Activated naive CD8-positive, alpha-beta T cell treated with anti-CD3 and anti-CD28 coated beads, Interleukin-2, amount 50 U/mL, for 16 hours (primary cell): Measurements from ENCODE around the gene CDKL5.

ENCODE experiments used
- DNase-seq: peaks from one replicate; pipeline ENCODE4 v3.0.0-alpha.2; 2020; ENCODE audit warnings: low read depth, low spot score

Gene CDKL5

DNA sequence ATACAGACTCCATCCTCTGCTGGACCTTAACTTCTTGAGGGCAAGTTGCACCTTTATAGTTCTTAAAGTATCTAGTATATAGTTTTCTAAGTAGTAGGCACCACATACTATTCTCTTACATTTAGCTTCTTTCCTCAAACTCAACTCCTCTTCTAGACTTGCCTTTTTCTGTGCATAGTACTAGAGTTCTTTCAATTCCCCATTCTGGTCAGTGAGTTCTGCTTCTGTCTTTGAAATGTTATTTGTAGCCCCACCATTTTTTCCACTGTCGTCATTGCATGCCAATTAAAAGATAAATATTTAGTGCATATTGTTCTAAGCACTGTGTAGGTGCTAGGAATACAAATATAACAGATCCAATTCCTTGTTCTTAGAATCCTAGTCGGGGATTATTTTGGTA lies 31.6 kb downstream of the CDKL5 start:
- DNase-seq, result no peak

DNA sequence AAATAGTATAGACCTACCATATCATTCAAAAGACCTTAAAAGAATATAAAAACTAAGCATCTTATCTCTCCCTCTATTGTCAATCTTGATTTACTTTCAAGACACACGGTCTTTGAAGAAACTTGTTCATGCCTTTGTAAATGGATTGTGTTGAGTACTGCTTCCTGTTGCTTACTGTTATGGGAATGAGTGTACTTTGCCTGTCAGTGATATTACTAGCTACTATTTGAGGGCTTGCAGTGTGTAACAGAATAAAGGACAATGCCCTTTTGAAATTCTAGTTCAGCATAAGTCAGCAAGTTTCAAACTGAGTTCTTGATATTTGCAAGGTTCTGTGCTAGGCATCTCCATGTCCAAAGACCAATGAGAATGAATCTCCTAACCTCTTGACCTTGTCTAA lies 36.0 kb downstream of the CDKL5 start:
- no peak for DNase-seq

DNA sequence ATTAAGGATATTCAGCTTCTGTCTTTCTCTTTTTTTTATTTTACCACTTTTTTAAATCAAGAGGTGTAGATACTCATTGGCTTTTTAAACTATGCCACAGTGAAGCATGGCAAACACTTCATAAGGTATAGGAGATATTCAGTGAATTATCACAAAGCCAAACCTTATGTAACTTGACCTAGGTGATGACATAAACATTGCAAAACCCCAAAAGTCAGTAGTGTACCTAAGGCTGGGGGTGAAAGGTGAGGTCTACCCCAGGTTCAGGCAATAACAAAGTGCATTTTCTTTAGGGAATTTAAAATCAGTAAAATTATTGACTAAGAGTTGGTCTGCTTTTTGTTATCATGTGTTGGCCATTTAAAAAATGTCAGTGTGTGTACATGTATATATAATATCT lies 39.1 kb downstream of the CDKL5 start:
- no peak for DNase-seq

DNA sequence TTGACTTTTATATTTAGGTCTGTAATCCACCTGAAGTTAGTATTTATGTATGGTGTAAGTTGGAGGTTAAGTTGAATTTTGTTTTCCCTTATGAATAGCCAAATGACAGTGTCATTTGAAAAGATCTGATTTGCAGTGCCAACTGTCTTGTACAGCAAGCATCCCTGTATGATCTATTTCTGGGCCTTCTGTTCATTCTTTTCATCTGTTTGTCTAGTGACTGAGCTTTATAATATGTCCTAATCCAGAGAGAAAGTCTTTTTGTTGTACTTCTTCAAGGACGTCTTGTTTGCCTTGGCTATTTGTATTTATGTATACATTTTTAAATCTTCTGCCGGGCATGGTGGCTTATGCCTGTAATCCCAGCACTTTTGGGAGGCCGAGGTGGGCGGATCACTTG lies 39.6 kb downstream of the CDKL5 start:
- DNase-seq, result no peak

DNA sequence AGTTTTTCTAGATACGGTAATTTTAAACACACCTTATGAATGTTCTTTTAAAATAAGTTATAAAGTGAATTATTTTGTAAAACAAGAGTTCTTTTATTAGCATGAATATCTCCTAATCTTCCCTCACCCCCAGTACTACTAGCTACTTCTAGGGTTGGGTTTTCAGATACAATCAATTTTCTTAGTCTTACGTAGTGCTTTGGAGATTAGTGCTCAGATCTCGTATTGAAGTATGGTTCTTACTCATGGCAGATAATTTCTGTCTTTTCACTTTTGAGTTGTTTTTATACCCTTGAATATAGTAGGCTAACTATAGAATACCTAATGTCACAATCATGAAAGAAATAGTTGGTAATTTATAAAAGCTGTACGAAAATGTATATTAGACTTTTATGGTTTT lies 43.2 kb downstream of the CDKL5 start:
- DNase-seq, result no peak

DNA sequence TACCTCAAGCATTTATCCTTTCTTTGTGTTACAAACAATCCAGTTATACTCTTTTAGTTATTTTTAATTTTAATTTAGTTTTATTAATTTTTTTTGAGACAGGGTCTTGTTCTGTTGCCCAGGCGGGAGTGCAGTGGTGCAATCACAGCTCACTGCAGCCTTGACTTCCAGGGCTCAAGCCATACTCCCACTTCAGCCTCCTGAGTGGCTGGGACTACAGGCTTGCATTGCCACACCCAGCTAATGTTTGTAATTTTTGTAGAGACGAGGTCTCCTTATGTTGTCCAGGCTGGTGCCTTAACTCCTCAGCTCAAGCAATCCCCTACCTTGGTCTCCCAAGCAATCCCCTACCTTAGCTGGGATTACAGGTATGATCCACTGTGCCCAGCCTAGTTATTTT lies 45.9 kb downstream of the CDKL5 start:
- DNase-seq, result no peak

DNA sequence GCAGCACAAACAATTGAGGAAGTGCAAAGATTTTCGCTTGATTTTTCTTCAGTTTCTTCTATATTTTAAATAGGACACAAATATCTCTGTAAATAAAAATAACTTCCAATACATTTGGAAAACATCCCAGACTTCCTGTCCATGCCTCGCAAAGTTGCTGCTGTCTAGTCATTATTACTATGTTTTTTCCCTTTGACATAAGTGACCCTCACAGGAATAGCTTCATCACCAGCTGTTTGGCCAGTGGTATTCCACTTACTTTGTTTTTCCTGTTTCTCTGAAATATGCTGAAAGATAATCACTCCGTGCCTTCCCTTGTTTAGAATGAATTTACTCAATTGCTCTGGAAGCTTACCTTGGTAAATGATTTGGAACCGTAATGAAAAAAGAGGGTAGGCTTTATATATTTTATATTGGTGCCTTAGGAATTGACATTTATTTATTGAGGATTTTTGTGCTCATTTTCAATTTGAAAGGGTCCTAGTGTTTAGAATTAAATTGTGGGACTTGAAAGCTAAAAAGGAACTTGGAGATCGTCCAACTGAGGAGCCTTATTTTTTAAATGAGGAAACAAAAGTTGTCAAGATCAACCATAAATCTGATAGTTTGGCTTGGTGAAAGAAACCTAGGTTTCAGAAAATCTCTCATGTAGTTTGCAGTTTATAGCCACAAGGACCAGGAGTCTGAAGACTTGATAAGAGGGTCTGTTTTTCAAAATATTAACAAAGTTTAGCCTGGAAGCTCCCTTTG lies 65.6 kb downstream of the CDKL5 start:
- DNase-seq, result no peak

DNA sequence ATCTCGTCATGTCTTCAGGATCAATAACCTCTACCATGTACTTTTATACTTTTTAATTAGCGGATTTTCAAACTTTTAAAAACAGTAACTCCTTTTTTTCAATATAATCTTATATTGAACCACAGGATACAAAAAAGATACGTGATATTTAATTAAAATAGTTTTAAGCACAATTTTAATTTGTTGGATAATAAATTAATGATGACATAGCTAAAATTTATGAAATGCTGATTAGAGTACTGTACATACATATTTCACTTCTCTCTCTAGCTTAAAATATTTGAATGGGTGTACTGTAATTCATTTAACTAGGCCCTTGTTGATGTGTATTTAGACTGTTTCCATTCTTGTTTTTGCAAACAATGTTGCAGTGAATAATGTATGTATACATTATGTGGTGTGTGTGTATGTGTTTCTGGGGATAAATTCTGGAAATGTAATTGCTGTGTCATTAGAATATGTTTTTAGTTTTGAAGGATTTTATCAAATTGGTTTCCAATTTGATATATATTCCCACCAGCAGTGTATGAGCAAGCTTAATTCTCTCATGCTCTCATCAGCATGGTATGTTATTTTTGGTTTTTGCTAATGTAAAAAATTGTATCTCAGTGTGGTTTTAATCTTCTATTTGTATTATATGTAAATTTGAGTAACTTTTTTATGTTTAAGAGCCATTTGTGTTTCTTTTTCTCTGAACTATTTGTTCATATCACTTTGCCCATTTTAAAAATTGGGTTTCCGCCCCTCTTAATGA lies 66.4 kb downstream of the CDKL5 start:
- no peak for DNase-seq

DNA sequence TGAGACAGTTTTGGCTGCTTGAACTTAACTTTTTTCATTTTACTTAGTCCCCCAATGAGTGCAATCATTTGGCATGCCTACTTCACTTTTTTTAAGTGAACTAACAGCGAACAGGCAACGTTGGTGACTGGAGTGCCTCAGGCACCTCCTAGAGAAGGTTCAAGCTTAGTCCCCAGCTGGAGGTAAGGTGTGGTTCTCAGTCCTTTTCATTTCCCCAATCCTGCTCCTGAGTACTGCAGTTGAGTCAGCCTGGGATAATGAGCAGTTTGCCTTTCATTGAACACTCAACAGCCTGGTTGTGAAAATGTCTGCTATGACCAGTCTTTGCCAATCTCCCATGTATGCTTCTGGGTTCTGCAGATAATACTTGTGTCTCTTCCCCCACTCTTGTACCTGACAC lies 109.5 kb downstream of the CDKL5 start:
- DNase-seq, result no peak

DNA sequence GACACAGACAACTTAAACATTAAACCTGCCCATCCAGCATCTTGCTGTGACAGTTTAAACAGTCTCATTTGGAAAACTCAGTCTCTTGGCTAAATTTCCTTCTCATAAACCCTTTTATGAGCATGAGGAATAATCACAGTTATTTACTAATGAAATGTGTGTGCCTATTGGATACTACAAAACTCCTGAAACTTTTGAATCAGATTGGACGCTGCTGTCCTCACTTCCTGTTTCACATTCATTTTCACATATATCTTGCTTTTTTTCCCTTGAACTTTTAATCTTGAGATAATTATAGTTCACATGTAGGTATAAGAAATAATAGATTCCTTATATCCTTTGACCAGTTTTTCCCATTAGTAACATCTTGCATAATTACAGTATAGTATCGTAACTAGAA lies 111.7 kb downstream of the CDKL5 start:
- DNase-seq, result no peak

DNA sequence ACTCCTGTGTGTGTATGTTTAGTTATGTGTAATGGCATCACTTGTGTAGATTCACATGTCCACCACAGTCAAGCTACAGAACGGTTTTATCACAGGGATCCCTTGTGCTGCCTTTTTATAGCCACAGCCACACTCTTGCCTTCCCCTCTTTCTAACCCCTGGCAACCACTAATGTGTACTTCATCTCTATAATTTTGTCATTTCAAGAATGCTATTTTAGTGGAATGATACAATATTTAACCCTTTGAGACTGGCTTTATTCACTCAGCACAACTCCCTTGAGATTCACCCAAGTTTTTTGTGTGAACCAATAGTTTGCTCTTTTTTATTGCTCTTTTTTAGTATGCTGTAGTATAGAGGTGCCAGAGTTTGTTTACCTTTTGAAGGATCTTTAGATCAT lies 112.1 kb downstream of the CDKL5 start:
- no peak for DNase-seq

DNA sequence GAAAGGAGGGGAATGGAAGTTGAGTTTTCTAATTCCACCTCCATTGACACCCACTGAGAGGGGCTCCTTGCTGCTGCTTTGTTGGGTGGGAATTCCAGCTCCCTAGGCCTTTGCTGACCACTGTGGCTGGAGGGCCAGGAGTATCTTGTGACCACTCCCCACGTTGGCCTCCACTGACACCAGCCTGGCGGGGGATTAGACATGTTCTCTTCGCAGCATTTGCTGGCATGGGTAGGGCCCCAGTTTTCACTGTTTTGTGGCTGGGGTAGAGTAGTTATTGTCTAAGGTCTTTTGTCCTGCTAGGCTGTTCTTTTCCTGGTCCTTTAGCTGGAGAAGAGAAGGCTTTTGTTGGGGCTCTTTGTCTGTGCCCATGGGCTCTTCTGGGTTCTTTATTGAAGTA lies 116.7 kb downstream of the CDKL5 start:
- DNase-seq, result no peak

DNA sequence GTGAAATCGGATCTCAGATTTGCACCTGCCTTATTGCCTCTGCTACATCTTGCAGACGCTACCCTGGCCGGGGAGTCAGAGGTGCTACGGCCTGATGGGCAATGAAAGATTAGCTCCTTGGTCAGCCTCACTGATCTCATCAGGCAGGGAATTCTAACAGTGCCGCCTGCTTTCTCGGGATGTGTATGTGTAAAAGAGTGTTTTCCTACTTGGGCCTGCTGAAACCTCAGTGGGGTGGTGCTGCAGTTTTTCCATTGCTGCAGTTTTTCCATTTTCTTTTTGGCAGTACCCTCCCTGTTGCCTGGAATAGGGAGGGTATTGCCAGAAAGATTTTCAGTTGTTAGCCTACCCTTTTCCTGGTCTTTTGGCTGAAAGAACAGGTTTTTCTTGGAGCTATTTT lies 117.5 kb downstream of the CDKL5 start:
- DNase-seq, result no peak

DNA sequence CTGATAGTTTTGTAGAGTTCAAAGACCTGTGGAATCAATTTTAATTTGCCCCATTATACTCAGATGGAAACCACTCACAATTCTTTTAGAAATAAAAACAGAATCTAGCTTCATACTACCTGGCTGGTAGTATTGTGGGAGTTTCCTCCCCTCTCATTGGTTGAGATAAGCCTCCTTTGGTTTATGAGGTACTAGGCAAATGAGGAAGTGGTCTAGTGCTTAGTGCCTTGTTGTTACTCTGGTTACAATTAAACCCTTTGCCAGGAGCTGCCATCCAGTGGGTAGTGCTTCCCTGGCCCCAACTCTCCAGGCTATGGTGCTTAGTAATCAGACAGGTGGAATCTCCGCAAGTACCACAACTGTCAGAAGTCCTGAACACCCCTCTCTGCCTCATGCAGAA lies 118.3 kb downstream of the CDKL5 start:
- DNase-seq, result no peak

DNA sequence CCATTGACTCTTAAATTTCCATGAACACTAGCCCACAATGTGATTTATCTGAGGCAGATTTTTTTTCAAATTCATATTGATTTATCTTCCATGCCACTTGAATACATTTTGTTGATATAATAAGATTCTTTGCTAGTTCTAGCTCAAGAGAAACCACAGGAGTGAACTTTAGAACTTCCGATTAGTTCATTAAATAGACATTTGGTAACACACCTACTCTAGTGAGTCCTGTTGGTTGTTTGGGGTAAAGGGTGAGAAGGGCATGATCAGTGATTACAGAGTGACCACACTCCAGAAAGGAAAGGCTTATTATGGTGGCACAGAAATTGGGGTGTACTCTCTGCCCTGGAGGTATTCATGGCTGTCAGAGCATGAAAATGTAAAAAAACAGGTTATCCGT lies 120.4 kb downstream of the CDKL5 start:
- no peak for DNase-seq

DNA sequence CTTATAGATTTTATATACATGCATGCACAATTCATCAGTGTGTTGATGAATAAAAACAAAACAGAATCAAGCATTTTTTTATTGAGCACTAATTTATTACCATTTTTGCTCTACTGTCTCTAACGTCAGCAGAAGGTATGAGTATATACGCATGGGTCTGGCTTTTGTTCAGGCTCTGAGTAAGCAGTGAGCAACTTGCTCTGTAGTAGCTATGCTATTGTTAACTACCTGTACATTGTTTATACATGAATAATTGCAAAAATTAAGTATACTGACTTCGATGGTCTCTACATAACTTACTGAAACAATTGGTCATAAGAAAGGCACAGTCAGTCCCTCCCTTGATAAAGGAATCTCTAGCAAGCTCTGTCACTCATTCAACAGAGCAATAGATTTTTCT lies 123.6 kb downstream of the CDKL5 start:
- no peak for DNase-seq

DNA sequence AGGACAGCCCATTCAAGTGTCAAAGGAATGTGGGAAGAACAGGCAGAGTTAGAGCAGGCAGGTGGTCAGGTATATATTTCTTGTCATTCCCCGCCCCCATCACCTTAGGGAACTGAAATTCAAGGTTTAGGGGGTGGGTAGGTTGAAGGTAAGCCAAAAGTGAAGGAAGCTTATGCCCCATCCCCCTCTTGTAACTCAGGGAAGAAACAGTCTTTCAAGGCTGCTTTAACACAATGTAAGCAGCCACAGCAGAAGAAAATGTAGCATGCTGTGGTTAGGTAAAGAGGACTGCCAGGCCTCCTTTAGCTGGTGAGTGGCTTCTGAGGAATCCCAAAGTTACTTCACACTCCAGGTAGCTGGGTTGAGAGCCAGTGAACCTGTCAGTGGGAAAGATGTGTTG lies 124.2 kb downstream of the CDKL5 start:
- no peak for DNase-seq

DNA sequence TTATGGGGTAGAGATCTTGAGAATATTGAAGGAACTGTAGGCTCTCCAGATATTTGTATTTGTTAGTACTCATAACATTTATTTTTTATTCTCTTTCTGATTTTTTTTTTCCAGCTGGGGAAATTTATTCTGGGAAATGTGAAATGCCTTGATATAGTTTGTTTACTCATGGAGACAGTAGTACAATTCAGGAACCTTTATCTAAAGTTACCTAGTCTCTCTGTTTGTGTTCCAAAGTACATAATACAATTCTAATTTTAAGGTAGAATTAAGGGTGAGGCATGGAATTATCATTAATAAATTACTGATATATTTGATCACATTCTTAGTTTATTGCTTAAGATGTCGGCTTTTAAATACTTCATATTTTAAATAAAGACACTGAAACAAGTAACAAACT lies 132.5 kb downstream of the CDKL5 start:
- no peak for DNase-seq

DNA sequence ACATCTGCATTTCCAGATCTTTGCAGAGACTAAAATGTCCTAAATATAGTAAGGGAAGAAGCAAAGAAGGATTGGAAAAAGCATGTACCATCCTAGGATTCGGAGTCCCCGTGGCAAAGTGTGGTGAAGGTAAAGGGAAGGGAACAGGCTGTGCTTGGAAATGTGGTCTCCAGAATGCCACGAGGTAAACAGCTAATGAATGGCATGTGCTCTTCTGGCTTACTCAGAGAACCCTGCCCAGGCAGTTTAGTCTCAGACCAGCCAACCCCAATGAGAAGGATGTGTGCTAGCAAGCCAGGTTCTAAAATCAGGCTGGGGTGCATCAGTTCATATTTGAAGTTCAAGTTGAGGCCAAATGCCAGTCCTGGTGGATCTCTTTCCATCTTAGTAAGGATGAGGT lies 133.4 kb downstream of the CDKL5 start:
- no peak for DNase-seq

DNA sequence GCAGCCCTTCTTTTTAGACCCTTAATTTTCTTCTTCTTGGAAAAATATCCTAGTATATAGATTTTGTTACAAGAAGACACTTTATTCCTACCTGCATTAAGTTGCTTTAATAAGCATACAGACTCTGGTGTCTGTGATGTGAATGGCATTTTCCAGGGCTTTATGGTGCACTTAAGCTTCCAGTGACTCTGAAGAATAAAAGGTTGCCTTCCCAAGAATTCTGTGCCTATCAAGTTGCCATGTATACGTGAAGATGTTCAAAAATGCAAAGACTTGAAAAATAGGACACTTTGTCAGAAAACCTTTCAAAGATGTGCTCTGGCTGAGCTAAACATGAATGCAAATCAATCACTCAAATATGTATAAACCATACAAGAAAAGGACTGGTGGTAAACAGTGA lies 135.6 kb downstream of the CDKL5 start:
- no peak for DNase-seq

DNA sequence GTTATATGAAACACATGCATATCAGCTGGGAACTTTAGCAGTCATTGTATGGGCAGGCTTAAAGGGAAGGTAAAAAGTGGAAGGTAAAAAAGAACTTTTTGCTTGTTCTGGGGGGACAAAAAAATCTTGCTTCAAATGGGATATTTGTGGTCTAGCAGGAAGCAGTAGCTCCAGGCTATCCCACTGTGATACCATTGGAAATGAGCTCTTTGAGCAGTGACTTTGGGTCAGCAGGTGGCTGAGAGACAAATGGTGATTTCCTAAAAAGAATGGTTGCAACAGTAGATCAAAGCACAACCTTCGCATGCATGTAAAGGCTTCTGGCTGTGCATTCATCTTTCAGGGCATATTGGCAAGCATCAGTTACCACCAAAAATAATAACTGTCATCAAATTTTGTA lies 140.3 kb downstream of the CDKL5 start:
- no peak for DNase-seq

DNA sequence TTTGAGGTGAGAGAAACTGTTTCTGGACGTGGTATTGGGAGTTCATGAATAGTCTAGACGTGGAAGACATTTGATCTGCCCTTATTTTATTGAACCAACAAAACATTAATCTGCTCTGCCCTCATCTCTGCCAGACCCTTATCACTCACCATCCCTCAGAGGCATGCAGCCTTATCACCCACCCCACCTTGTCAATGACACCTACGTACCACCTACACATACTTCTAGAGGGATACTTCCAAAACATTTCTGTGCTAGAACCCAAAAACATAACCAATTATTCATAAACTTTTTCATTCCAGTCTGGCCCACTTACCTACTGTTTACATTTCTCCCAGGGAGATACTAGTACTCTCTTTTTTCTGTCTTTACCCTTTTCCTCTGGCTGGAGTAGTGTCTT lies 141.3 kb downstream of the CDKL5 start:
- DNase-seq, result no peak

DNA sequence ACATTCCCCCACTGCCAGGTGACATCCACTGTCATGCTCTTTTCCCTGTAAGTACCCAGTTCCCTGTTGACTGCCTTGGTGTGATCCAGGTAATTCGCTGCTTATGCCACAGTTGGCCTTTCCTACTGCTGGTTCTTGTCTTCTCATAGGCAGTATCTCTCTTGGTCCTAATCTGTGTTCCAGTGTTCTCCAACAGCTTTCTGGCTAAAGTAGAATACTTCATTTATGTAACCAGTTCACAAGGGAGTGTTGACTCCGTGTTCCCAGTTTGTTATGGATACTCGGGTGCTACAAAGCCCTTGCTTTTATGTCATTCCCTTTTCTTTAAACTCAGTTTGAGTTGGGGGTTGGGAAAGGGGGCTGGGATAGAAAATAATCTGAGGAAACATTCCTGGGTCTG lies 148.1 kb downstream of the CDKL5 start:
- no peak for DNase-seq

DNA sequence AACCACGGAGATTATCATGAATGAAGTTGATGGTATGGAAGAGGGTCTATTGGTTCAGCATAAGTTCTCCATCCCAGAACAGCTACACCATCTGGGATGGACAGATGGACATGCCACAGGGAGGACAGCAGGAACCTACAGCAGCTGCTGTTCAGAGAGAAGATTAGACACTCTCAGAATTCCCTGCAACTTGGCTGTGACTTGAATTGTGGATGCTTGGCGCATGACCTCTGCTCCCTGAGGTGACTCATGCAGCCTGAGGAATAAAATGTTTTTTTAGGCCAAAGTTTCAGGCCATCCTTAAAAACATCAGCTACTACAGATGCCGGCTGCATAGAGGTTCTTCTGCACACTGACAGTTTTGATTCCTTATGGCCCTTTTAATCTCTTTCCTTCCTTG lies 149.2 kb downstream of the CDKL5 start:
- DNase-seq, result no peak
